Activated naive CD4-positive, alpha-beta T cell treated with anti-CD3 and anti-CD28 coated beads, Interleukin-2, amount 50 U/mL, for 24 hours (primary cell): Measurements from ENCODE around the gene SLC7A9.

Experiments used
- H3K27ac Mint-ChIP-seq: one replicate; pipeline ENCODE4 v1.8.0; 2021; ENCODE audit warnings: mild to moderate bottlenecking, mixed read lengths
- H3K27me3 Mint-ChIP-seq: one replicate; pipeline ENCODE4 v1.8.0; 2021; ENCODE audit warnings: mixed read lengths
- H3K36me3 Mint-ChIP-seq: one replicate; pipeline ENCODE4 v1.8.0; 2021; ENCODE audit warnings: mixed read lengths
- H3K4me1 Mint-ChIP-seq: one replicate; pipeline ENCODE4 v1.8.0; 2021; ENCODE audit warnings: mixed read lengths
- H3K4me3 Mint-ChIP-seq: one replicate; pipeline ENCODE4 v1.8.0; 2021; ENCODE audit warnings: mild to moderate bottlenecking, mixed read lengths
- H3K9me3 Mint-ChIP-seq: one replicate; pipeline ENCODE4 v1.8.0; 2021; ENCODE audit warnings: mixed read lengths

SLC7A9 gene

GRCh38 chr19:32869369-32869965, at the start of gene SLC7A9:
Gene SLC7A9, minus strand, starts transcription at chr19:32869767. Its CDS starts 1,233 bp downstream, at chr19:32868534.
- Mint-ChIP-seq H3K27me3 (no peaks in the 10 kb centered on the region), H3K4me3 (no peak within 1 kb of the TSS), H3K4me1 (no peaks in the 10 kb centered on the region), H3K27ac (no peak within 1 kb of the TSS), H3K9me3 (no peaks in the 10 kb centered on the region), H3K36me3 (no peaks in the 10 kb centered on the region)

DNA sequence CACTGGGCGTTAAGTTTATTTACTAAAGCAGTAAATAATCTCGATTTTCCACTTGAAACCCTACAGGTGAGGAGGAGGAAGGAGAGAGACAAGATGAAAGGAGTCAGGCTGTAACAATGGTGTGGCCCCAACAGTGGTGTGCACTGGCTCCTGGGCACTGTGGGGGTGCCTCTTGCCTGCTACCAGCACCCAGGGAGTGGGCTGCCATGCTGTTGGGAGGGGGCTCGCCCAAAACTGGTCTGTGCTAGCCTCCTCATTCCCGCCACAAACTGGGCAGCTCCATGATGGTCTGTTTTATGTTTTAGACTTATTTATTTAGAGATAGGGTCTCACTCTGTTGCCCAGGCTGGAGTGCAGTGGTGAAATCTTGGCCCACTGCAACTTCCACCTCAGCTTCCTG, 49.8 kb upstream of the SLC7A9 start:
- no peak overlapping the region for H3K4me3 Mint-ChIP-seq
- peaks cover 8% of the 10 kb centered on the region for H3K36me3 Mint-ChIP-seq
- H3K4me1 Mint-ChIP-seq, result no peaks in the 10 kb centered on the region

DNA sequence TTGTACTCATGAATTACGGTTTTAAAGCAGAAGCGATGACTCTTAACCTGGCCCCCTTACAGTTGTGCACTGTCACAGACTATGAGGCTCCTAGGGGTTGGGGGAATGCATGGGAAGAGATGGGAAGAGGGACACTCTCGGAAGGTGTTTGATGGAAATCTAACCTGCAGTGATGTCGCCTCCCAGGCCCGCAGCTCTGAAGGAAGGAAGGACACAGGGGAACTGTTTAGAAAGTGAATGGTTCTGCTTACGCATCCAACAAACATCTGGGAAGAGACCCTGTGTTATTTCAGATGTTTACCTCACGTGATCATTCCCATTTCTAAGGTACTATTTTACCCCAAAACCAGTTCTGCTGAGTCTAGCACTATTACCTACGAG, 48.0 kb upstream of the SLC7A9 start:
- Mint-ChIP-seq H3K27me3 (no peaks in the 10 kb centered on the region), H3K4me3 (no peak overlapping the region), H3K27ac (no peak overlapping the region), H3K4me1 (no peaks in the 10 kb centered on the region), H3K9me3 (no peaks in the 10 kb centered on the region), H3K36me3 (peaks cover 6% of the 10 kb centered on the region)

More for the DNA sequence above, 49.8 kb upstream of the SLC7A9 start:
- Mint-ChIP-seq H3K9me3 (no peaks in the 10 kb centered on the region), H3K27ac (no peak overlapping the region), H3K27me3 (no peaks in the 10 kb centered on the region)

- no peak overlapping the region for H3K4me3 Mint-ChIP-seq
- H3K27me3 Mint-ChIP-seq, result no peaks in the 10 kb centered on the region
- peaks cover 6% of the 10 kb centered on the region for H3K36me3 Mint-ChIP-seq
- no peak overlapping the region for H3K27ac Mint-ChIP-seq
- H3K9me3 Mint-ChIP-seq, result no peaks in the 10 kb centered on the region
- H3K4me1 Mint-ChIP-seq, result no peaks in the 10 kb centered on the region
These were observed 47.5 kb upstream of the SLC7A9 start for GRCh38 chr19:32916969-32917615.

- Mint-ChIP-seq H3K27ac (no peak overlapping the region), H3K27me3 (no peaks in the 10 kb centered on the region), H3K9me3 (no peaks in the 10 kb centered on the region), H3K36me3 (peaks cover 9% of the 10 kb centered on the region), H3K4me1 (no peaks in the 10 kb centered on the region), H3K4me3 (no peak overlapping the region)
These were observed 45.5 kb upstream of the SLC7A9 start for GRCh38 chr19:32914879-32915660.

DNA sequence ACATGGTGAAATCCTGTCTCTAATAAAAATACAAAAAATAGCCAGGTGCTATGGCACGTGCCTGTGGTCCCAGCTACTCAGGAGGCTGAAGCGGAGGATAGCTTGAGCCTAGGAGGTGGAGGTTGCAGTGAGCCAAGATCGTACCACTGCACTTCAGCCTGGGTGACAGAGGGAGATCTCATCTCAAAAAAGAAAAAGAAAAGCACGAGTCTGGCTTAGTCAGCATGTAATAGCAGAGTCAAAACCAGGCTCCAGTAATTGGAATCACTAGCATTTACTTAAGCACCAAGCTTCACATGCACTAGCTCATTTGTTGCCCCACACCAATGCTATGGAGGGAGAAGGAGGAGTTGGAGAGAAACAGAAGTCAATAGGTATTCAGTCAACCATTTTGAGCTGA, 41.9 kb upstream of the SLC7A9 start:
- Mint-ChIP-seq H3K27ac (no peak overlapping the region), H3K27me3 (no peaks in the 10 kb centered on the region), H3K4me1 (no peaks in the 10 kb centered on the region), H3K9me3 (no peaks in the 10 kb centered on the region), H3K4me3 (no peak overlapping the region), H3K36me3 (peaks cover 21% of the 10 kb centered on the region)

GRCh38 chr19:32910874-32911273, 41.3 kb upstream of the SLC7A9 start:
- H3K4me1 Mint-ChIP-seq, result no peaks in the 10 kb centered on the region

DNA sequence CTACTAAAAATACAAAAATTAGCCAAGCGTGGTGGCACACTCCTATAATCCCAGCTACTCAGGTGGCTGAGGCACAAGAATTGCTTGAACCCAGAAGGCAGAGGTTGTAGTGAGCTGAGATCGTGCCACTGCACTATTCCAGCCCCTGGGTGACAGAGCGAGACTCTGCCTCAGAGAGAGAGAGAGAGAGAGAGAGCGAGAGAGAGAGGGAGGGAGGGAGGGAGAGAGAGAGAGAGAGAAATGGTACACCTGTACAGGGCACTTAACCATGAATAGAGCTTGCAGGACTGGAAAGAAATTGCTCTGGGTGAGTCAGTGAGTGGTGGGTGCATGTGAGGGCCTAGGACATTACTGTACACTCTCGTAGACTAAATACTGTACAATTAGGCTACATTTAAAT, 40.5 kb upstream of the SLC7A9 start:
- Mint-ChIP-seq H3K27ac (no peak overlapping the region), H3K4me1 (no peaks in the 10 kb centered on the region), H3K27me3 (no peaks in the 10 kb centered on the region), H3K4me3 (no peak overlapping the region), H3K36me3 (peaks cover 27% of the 10 kb centered on the region), H3K9me3 (peaks cover 4% of the 10 kb centered on the region)

More at GRCh38 chr19:32910874-32911273, 41.3 kb upstream of the SLC7A9 start:
- no peak overlapping the region for H3K4me3 Mint-ChIP-seq
- H3K9me3 Mint-ChIP-seq, result peaks cover 4% of the 10 kb centered on the region
- no peak overlapping the region for H3K27ac Mint-ChIP-seq
- no peaks in the 10 kb centered on the region for H3K27me3 Mint-ChIP-seq
- peaks cover 26% of the 10 kb centered on the region for H3K36me3 Mint-ChIP-seq

- peaks cover 4% of the 10 kb centered on the region for H3K9me3 Mint-ChIP-seq
- H3K4me1 Mint-ChIP-seq, result no peaks in the 10 kb centered on the region
- peaks cover 28% of the 10 kb centered on the region for H3K36me3 Mint-ChIP-seq
- no peak overlapping the region for H3K4me3 Mint-ChIP-seq
- H3K27me3 Mint-ChIP-seq, result no peaks in the 10 kb centered on the region
- H3K27ac Mint-ChIP-seq, result no peak overlapping the region
These were observed 39.7 kb upstream of the SLC7A9 start for GRCh38 chr19:32909257-32909656.

- H3K27me3 Mint-ChIP-seq, result no peaks in the 10 kb centered on the region
- no peak overlapping the region for H3K27ac Mint-ChIP-seq
- peaks cover 30% of the 10 kb centered on the region for H3K36me3 Mint-ChIP-seq
- no peak overlapping the region for H3K4me3 Mint-ChIP-seq
- H3K9me3 Mint-ChIP-seq, result peaks cover 4% of the 10 kb centered on the region
- H3K4me1 Mint-ChIP-seq, result no peaks in the 10 kb centered on the region
These were observed 39.1 kb upstream of the SLC7A9 start for GRCh38 chr19:32908641-32909190.

GRCh38 chr19:32902448-32902847, 32.9 kb upstream of the SLC7A9 start:
- no peak overlapping the region for H3K27ac Mint-ChIP-seq
- H3K36me3 Mint-ChIP-seq, result peaks cover 19% of the 10 kb centered on the region
- no peaks in the 10 kb centered on the region for H3K4me1 Mint-ChIP-seq
- no peaks in the 10 kb centered on the region for H3K27me3 Mint-ChIP-seq
- H3K9me3 Mint-ChIP-seq, result peaks cover 4% of the 10 kb centered on the region
- no peak overlapping the region for H3K4me3 Mint-ChIP-seq

- Mint-ChIP-seq H3K36me3 (peaks cover 24% of the 10 kb centered on the region), H3K4me1 (no peaks in the 10 kb centered on the region), H3K9me3 (peaks cover 4% of the 10 kb centered on the region), H3K4me3 (no peak overlapping the region), H3K27ac (no peak overlapping the region), H3K27me3 (no peaks in the 10 kb centered on the region)
These were observed 32.1 kb upstream of the SLC7A9 start for GRCh38 chr19:32901504-32902161.

DNA sequence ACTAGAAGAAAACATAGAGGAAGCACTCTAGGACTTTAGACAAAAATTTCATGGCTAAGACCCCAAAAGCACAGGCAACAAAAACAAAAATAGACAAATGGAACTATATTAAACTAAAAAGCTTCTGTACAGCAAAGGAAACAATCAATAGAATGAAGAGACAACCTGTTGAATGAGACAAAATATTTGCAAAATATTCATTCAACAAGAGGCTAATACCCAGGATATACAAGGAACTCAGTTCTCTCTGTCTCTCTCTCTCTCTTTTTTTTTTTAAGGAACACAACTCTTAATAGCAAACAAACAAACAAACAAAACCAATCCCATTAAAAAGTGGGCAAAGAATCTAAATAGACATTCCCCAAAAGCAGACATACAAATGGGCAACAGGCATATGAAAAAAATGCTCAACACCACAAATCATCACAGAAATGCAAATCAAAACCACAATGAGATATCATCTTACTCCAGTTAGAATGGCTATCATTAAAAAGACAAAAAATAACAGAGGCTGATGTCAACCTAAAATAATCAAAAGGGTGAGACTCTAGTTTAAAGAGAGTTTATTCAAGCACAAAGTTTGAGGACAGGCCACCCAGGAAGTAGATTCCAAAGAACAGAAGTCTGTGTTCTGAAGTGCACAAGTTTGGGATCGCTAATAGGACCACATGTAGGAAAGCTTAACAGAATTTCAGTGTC, 27.1 kb upstream of the SLC7A9 start:
- peaks cover 8% of the 10 kb centered on the region for H3K9me3 Mint-ChIP-seq
- peaks cover 41% of the 10 kb centered on the region for H3K36me3 Mint-ChIP-seq
- H3K27me3 Mint-ChIP-seq, result no peaks in the 10 kb centered on the region
- no peaks in the 10 kb centered on the region for H3K4me1 Mint-ChIP-seq
- H3K4me3 Mint-ChIP-seq, result no peak overlapping the region
- H3K27ac Mint-ChIP-seq, result no peak overlapping the region

DNA sequence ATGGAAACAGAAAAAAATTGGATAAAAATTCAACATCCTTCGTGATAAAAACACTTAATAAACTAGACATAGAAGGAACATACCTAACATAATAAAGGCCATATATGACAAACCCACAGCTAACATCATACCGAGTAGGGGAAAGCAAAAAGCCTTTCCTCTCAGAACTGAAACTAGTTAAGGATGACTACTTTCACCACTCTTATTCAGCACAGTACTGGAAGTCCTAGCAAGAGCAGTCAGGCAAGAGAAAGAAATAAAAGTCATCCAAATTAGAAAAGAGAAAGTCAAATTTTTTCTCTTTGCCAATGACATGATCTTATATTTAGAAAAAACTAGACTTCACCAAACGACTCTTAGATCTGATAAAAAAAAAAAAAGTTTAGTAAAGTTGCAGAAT, 25.8 kb upstream of the SLC7A9 start:
- Mint-ChIP-seq H3K27me3 (no peaks in the 10 kb centered on the region), H3K27ac (no peak overlapping the region), H3K4me1 (no peaks in the 10 kb centered on the region), H3K9me3 (peaks cover 13% of the 10 kb centered on the region), H3K4me3 (no peak overlapping the region), H3K36me3 (peaks cover 44% of the 10 kb centered on the region)

DNA sequence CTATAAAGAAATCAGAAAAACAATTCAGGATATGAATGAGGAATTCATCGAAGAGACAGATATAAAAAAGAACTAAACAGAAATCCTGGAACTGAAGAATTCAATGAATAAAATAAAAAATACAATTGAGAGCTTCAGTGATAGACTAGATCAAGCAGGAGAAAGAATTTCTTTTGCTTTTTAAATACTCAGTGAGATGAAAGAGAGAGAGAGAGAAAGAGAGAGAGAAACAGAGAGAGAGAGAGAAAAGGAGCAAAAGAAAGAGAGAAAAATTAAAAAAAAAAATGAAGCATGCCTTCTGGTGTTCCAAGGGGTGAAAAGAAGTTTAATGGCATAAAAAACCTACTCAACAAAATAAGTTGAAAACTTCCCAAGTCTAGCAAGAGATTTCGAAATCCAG, 22.0 kb upstream of the SLC7A9 start:
- Mint-ChIP-seq H3K36me3 (peaks cover 42% of the 10 kb centered on the region), H3K27me3 (no peaks in the 10 kb centered on the region), H3K9me3 (peaks cover 13% of the 10 kb centered on the region), H3K4me1 (no peaks in the 10 kb centered on the region), H3K27ac (no peak overlapping the region), H3K4me3 (no peak overlapping the region)
